Activated naive CD8-positive, alpha-beta T cell treated with anti-CD3 and anti-CD28 coated beads for 36 hours (primary cell): ENCODE measurements around the gene KRTAP10-10. TPM values are rescaled to one million over a fixed set of nuclear protein-coding genes. Genes with fewer than 3 reads are reported as not detected.
"Not testable (repeated sequence)": the region's sequence is repeated elsewhere in the genome, so short reads cannot be mapped to it uniquely, and the experiment has no call there.

Source experiments
- DNase-seq: peaks from one replicate; pipeline ENCODE4 v3.0.0; 2021
- H3K27ac Mint-ChIP-seq: one replicate; pipeline ENCODE4 v1.8.0; 2022; ENCODE audit warnings: mild to moderate bottlenecking, moderate library complexity, mixed read lengths
- H3K27me3 Mint-ChIP-seq: one replicate; pipeline ENCODE4 v1.8.0; 2022; ENCODE audit warnings: mild to moderate bottlenecking, mixed read lengths
- H3K36me3 Mint-ChIP-seq: one replicate; pipeline ENCODE4 v1.8.0; 2021; ENCODE audit warnings: mild to moderate bottlenecking, mixed read lengths
- H3K4me1 Mint-ChIP-seq: one replicate; pipeline ENCODE4 v1.8.0; 2021; ENCODE audit warnings: mixed read lengths
- H3K4me3 Mint-ChIP-seq: one replicate; pipeline ENCODE4 v1.8.0; 2022; ENCODE audit warnings: mild to moderate bottlenecking, moderate library complexity, mixed read lengths
- H3K9me3 Mint-ChIP-seq: one replicate; pipeline ENCODE4 v1.8.0; 2022; ENCODE audit warnings: mixed read lengths
- total RNA-seq, 2 experiments: library from RNA; stranded (reverse); gene quantifications; one replicate each; pipeline ENCODE4 v1.2.3, GENCODE V29; 2021

The KRTAP10-10 gene
- total RNA-seq, 2 experiments from 2014 or later: not detected

GRCh38 chr21:44664691-44665090, 27.5 kb downstream of the KRTAP10-10 start:
- H3K27ac Mint-ChIP-seq: no peak overlapping the region
- H3K27me3 Mint-ChIP-seq: no peaks in the 10 kb centered on the region
- no peak overlapping the region for H3K4me3 Mint-ChIP-seq
- H3K36me3 Mint-ChIP-seq: no peaks in the 10 kb centered on the region
- H3K4me1 Mint-ChIP-seq: peaks cover 2% of the 10 kb centered on the region
- DNase-seq: no peak
- peaks cover 31% of the 10 kb centered on the region for H3K9me3 Mint-ChIP-seq

- Mint-ChIP-seq H3K27me3 (no peaks in the 10 kb centered on the region), H3K4me1 (no peaks in the 10 kb centered on the region), H3K36me3 (no peaks in the 10 kb centered on the region), H3K27ac (no peak within 1 kb of the TSS), H3K4me3 (no peak within 1 kb of the TSS), H3K9me3 (peaks cover 28% of the 10 kb centered on the region)
- no peak for DNase-seq
Observed at GRCh38 chr21:44666401-44667320, 29.5 kb downstream of the KRTAP10-10 start, which contains the start of gene KRTAP12-2. Gene KRTAP12-2 (minus strand): TSS chr21:44666927. CDS start chr21:44666886, 41 bp downstream.

GRCh38 chr21:44667612-44668011, 30.5 kb downstream of the KRTAP10-10 start:
- H3K36me3 Mint-ChIP-seq: peaks cover 2% of the 10 kb centered on the region

GRCh38 chr21:44670642-44671432, 33.7 kb downstream of the KRTAP10-10 start:
- no peak overlapping the region for H3K27ac Mint-ChIP-seq
- peaks cover 2% of the 10 kb centered on the region for H3K36me3 Mint-ChIP-seq

More at GRCh38 chr21:44667612-44668011, 30.5 kb downstream of the KRTAP10-10 start:
- H3K27ac Mint-ChIP-seq: no peak overlapping the region
- no peak for DNase-seq
- no peaks in the 10 kb centered on the region for H3K4me1 Mint-ChIP-seq
- H3K4me3 Mint-ChIP-seq: no peak overlapping the region
- H3K9me3 Mint-ChIP-seq: peaks cover 25% of the 10 kb centered on the region
- no peaks in the 10 kb centered on the region for H3K27me3 Mint-ChIP-seq

GRCh38 chr21:44671911-44672310, 34.8 kb downstream of the KRTAP10-10 start:
- H3K27ac Mint-ChIP-seq: no peak overlapping the region
- no peaks in the 10 kb centered on the region for H3K27me3 Mint-ChIP-seq
- H3K9me3 Mint-ChIP-seq: peaks cover 27% of the 10 kb centered on the region
- H3K36me3 Mint-ChIP-seq: peaks cover 2% of the 10 kb centered on the region
- no peak for DNase-seq
- H3K4me1 Mint-ChIP-seq: no peaks in the 10 kb centered on the region
- H3K4me3 Mint-ChIP-seq: no peak overlapping the region

More at GRCh38 chr21:44670642-44671432, 33.7 kb downstream of the KRTAP10-10 start:
- Mint-ChIP-seq H3K4me1 (no peaks in the 10 kb centered on the region), H3K9me3 (peaks cover 26% of the 10 kb centered on the region), H3K27me3 (no peaks in the 10 kb centered on the region), H3K4me3 (no peak overlapping the region)
- DNase-seq: no peak

GRCh38 chr21:44677881-44678280, 40.7 kb downstream of the KRTAP10-10 start:
- no peaks in the 10 kb centered on the region for H3K4me1 Mint-ChIP-seq
- H3K27ac Mint-ChIP-seq: no peak overlapping the region
- H3K4me3 Mint-ChIP-seq: no peak overlapping the region
- DNase-seq: no peak
- no peaks in the 10 kb centered on the region for H3K36me3 Mint-ChIP-seq
- peaks cover 15% of the 10 kb centered on the region for H3K9me3 Mint-ChIP-seq
- no peaks in the 10 kb centered on the region for H3K27me3 Mint-ChIP-seq

GRCh38 chr21:44681152-44681551, 44.0 kb downstream of the KRTAP10-10 start:
- H3K27ac Mint-ChIP-seq: no peak overlapping the region
- no peak for DNase-seq
- H3K4me3 Mint-ChIP-seq: no peak overlapping the region
- no peaks in the 10 kb centered on the region for H3K36me3 Mint-ChIP-seq
- peaks cover 3% of the 10 kb centered on the region for H3K4me1 Mint-ChIP-seq
- H3K27me3 Mint-ChIP-seq: no peaks in the 10 kb centered on the region
- H3K9me3 Mint-ChIP-seq: peaks cover 1% of the 10 kb centered on the region

GRCh38 chr21:44681861-44682579, 44.9 kb downstream of the KRTAP10-10 start, which contains the start of gene KRTAP12-1:
Gene KRTAP12-1 (minus strand): TSS chr21:44682163. CDS start chr21:44682123, 40 bp downstream.
- no peak for DNase-seq
- Mint-ChIP-seq H3K27ac (no peak within 1 kb of the TSS), H3K27me3 (no peaks in the 10 kb centered on the region)

GRCh38 chr21:44682580-44683151, 45.5 kb downstream of the KRTAP10-10 start:
- Mint-ChIP-seq H3K4me3 (no peak overlapping the region), H3K36me3 (no peaks in the 10 kb centered on the region), H3K27me3 (no peaks in the 10 kb centered on the region), H3K4me1 (peaks cover 6% of the 10 kb centered on the region), H3K9me3 (peaks cover 1% of the 10 kb centered on the region), H3K27ac (no peak overlapping the region)
- DNase-seq: no peak

More at GRCh38 chr21:44681861-44682579, 44.9 kb downstream of the KRTAP10-10 start, which contains the start of gene KRTAP12-1:
- Mint-ChIP-seq H3K4me3 (no peak within 1 kb of the TSS), H3K36me3 (no peaks in the 10 kb centered on the region), H3K4me1 (peaks cover 6% of the 10 kb centered on the region), H3K9me3 (peaks cover 1% of the 10 kb centered on the region)

- H3K4me1 Mint-ChIP-seq: peaks cover 6% of the 10 kb centered on the region
- peaks cover 1% of the 10 kb centered on the region for H3K9me3 Mint-ChIP-seq
- no peaks in the 10 kb centered on the region for H3K36me3 Mint-ChIP-seq
- H3K27ac Mint-ChIP-seq: no peak overlapping the region
- DNase-seq: no peak
- no peak overlapping the region for H3K4me3 Mint-ChIP-seq
- no peaks in the 10 kb centered on the region for H3K27me3 Mint-ChIP-seq
Observed at GRCh38 chr21:44684077-44684476, 46.9 kb downstream of the KRTAP10-10 start.

GRCh38 chr21:44684483-44684882, 47.3 kb downstream of the KRTAP10-10 start:
- Mint-ChIP-seq H3K36me3 (no peaks in the 10 kb centered on the region), H3K4me3 (no peak overlapping the region), H3K27ac (no peak overlapping the region), H3K9me3 (peaks cover 1% of the 10 kb centered on the region), H3K4me1 (peaks cover 6% of the 10 kb centered on the region), H3K27me3 (no peaks in the 10 kb centered on the region)
- no peak for DNase-seq

- H3K36me3 Mint-ChIP-seq, H3K4me1 Mint-ChIP-seq, H3K4me3 Mint-ChIP-seq, H3K27me3 Mint-ChIP-seq, H3K9me3 Mint-ChIP-seq, H3K27ac Mint-ChIP-seq, DNase-seq: not testable (repeated sequence)
Observed at GRCh38 chr21:44685050-44685449, 47.9 kb downstream of the KRTAP10-10 start.

GRCh38 chr21:44686000-44686781, 49.0 kb downstream of the KRTAP10-10 start:
- Mint-ChIP-seq H3K4me1 (peaks cover 8% of the 10 kb centered on the region), H3K36me3 (no peaks in the 10 kb centered on the region), H3K9me3 (no peaks in the 10 kb centered on the region), H3K27me3 (no peaks in the 10 kb centered on the region), H3K4me3 (no peak overlapping the region), H3K27ac (no peak overlapping the region)
- DNase-seq: no peak
